GM23248 (cell line): ENCODE data around the gene SEL1L. TPM values are rescaled to one million over a fixed set of nuclear protein-coding genes. Genes with fewer than 3 reads are reported as not detected.
"Not testable (repeated sequence)": the region's sequence is repeated elsewhere in the genome, so short reads cannot be mapped to it uniquely, and the experiment has no call there.

Source experiments
- DNase-seq: peaks from one replicate; pipeline ENCODE4 v3.0.0-alpha.2; 2015
- H2AFZ ChIP-seq: fragments of 200-600 bp; sonication (generic); 2 replicates; pipeline ENCODE4 v1.6.1; 2016; ENCODE audit warnings: antibody characterized with exemption
- H3F3A ChIP-seq: fragments of 200-600 bp; sonication (generic); 2 replicates; pipeline ENCODE4 v1.6.1; 2016; ENCODE audit warnings: mild to moderate bottlenecking, antibody characterized with exemption, mixed run types; ENCODE audit not compliant: insufficient read depth
- H3K27ac ChIP-seq: fragments of 200-600 bp; sonication (generic); 2 replicates; pipeline ENCODE4 v1.5.1; 2016; ENCODE audit warnings: mild to moderate bottlenecking
- H3K27me3 ChIP-seq: fragments of 200-600 bp; sonication (generic); replicated peaks from 2 replicates; pipeline ENCODE4 v1.6.1; 2016; ENCODE audit warnings: mild to moderate bottlenecking; ENCODE audit not compliant: insufficient read depth
- H3K36me3 ChIP-seq: fragments of 200-600 bp; sonication (generic); 2 replicates; pipeline ENCODE4 v1.6.1; 2016; ENCODE audit warnings: low read depth, mild to moderate bottlenecking
- H3K4me1 ChIP-seq: fragments of 200-600 bp; sonication (generic); 2 replicates; pipeline ENCODE4 v1.6.1; 2016; ENCODE audit warnings: mild to moderate bottlenecking; ENCODE audit not compliant: insufficient read depth
- H3K4me2 ChIP-seq: fragments of 200-600 bp; sonication (generic); one replicate; pipeline ENCODE4 v1.6.1; 2016; ENCODE audit warnings: mild to moderate bottlenecking; ENCODE audit not compliant: unreplicated experiment
- H3K4me3 ChIP-seq: fragments of 200-600 bp; sonication (generic); 2 replicates; pipeline ENCODE4 v1.5.1; 2016; ENCODE audit warnings: mild to moderate bottlenecking
- H3K79me2 ChIP-seq: fragments of 200-600 bp; sonication (generic); 2 replicates; pipeline ENCODE4 v1.6.1; 2016; ENCODE audit warnings: mild to moderate bottlenecking; ENCODE audit not compliant: insufficient read depth
- H3K9ac ChIP-seq: fragments of 200-600 bp; sonication (generic); 2 replicates; pipeline ENCODE4 v1.6.1; 2016; ENCODE audit warnings: mild to moderate bottlenecking
- H3K9me2 ChIP-seq: fragments of 200-600 bp; sonication (generic); 2 replicates; pipeline ENCODE4 v1.6.1; 2016; ENCODE audit warnings: mixed run types, mild to moderate bottlenecking, moderate library complexity; ENCODE audit not compliant: insufficient read depth
- H3K9me3 ChIP-seq: fragments of 200-600 bp; sonication (generic); one replicate; pipeline ENCODE4 v1.6.1; 2017; ENCODE audit warnings: low read depth
- H4K20me1 ChIP-seq: fragments of 200-600 bp; sonication (generic); 2 replicates; pipeline ENCODE4 v1.6.0; 2016; ENCODE audit not compliant: insufficient read depth
- EZH2 ChIP-seq: fragments of 200-600 bp; sonication (generic); IDR thresholded peaks from 2 replicates; pipeline ENCODE4 v1.6.1; 2018; ENCODE audit warnings: antibody characterized with exemption, mild to moderate bottlenecking; ENCODE audit not compliant: insufficient read depth, poor library complexity, severe bottlenecking
- EZH2phosphoT487 ChIP-seq: fragments of 200-600 bp; sonication (generic); IDR thresholded peaks from 2 replicates; pipeline ENCODE4 v1.6.1; 2018; ENCODE audit warnings: antibody characterized with exemption, moderate library complexity, mild to moderate bottlenecking, low read depth; ENCODE audit not compliant: insufficient read depth
- WGBS, 2 experiments: methylation state at CpG; one replicate each; pipeline ENCODE4 v1.1.6; 2015 to 2017; ENCODE audit warnings: low lambda C conversion rate in 2 of 2, low coverage in 1 of 2; ENCODE audit errors: missing lambda C conversion rate in 2 of 2; 5-methylcytosine and 5-hydroxymethylcytosine counted together
- in situ Hi-C: fragments of 300-500 bp; cut with MboI; formaldehyde crosslinking; loops from 2 replicates; pipeline ENCODE4 v1.15.0; 2020
- polyA plus RNA-seq: library from polyadenylated mRNA; unstranded; fragments of >200 nt; fragmentation: Nextera tagmentation; extraction: Ambion mirVana; gene quantifications from 2 replicates; pipeline ENCODE4 v1.2.1, GENCODE V29; 2016
- total RNA-seq: library from RNA; depleted of rRNA; stranded (reverse); fragments of >200 nt; shearing (Covaris generic); gene quantifications from 2 replicates; pipeline ENCODE4 v1.2.3, GENCODE V29; 2014

SEL1L gene
- total and polyA plus RNA-seq, 2 experiments from 2014 or later, result 49.4 to 69.2 TPM

DNA sequence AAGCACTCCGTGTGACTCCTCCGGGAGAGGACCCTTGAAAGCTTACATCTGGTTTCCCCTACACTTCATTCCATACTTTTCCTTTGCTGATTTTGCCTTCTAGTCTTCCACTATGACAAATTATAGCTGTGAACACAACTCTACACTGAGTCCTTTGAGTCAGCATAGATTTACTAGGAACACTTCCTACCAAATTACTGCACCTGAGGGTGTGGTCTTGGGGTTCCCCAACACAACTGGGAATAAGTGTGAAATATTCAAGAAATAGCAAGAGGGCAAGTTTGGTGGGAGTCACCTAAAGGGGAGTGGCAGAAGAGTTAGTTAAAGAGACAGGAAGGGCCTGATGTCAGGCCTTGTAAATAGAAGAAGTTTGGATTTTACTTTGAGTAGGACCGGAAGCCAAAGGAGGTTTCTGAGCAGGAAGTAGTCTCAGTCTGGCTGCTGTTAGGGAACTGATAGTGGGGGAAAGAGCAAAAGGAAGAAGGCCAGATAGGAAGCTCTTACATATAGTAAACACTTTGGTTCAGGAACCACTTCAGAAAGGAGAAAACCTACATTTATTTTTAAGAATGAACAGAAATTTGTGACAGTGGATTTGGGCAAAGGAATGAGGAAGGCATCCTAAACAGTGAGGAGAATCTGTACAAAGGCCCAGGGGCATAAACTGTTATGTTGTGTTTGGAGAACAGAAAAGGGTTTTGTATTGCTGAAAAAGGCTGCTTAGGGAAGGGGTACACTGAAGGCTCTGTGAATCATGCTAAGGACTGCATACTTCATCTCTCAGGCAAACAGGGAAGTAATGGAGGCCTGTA is 14.2 kb downstream of the SEL1L start:
- DNase-seq, result no peak
- no peaks in the 10 kb centered on the region for H3K9me2 ChIP-seq
- TF ChIP-seq EZH2phosphoT487, result no peak
- TF ChIP-seq EZH2, result no peak
- peaks cover 18% of the 10 kb centered on the region for H3K4me1 ChIP-seq
- peaks cover 8% of the 10 kb centered on the region for H3K36me3 ChIP-seq
- no peaks in the 10 kb centered on the region for H3K9me3 ChIP-seq
- no peak overlapping the region for H3K9ac ChIP-seq
- no peaks in the 10 kb centered on the region for H4K20me1 ChIP-seq
- no peak overlapping the region for H3K4me2 ChIP-seq
- peaks cover 48% of the 10 kb centered on the region for H3K79me2 ChIP-seq
- no peak overlapping the region for H2AFZ ChIP-seq
- H3K27ac ChIP-seq, result no peak overlapping the region
- 77 to 90% methylated on average over 3 of the region's 3 CpGs for WGBS, 2 experiments
- no peak overlapping the region for H3K4me3 ChIP-seq
- H3F3A ChIP-seq, result peaks cover 19% of the 10 kb centered on the region; the same call in 1 of the 2 replicates
- H3K27me3 ChIP-seq, result no peaks in the 10 kb centered on the region
- in situ Hi-C loops, result no loop called here

DNA sequence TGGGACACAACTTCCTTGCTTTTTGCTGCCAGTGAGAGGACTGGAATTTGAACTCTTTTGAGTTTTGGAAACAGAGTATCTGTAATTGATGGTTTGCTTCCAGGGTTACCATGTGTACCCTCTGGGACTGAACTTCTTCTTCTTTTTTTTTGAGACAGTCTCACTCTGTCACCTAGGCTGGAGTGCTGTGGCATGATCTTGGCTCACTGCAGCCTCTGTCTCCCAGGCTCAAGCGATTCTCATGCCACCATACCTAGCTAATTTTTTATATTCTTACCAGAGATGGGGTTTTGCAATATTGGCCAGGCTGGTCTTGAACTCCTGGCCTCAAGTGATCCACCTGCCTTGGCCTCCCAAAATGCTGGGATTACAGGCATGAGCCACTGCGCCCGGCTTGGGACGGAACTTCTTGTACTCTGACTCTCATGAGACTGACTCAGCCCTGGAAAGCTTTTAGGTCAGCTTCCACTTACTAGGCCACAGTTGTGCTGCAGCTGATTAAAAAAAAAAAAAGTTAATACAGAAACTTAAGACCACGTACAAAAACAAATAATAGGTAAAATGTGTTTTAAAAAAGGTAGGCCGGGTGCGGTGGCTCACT is 15.8 kb downstream of the SEL1L start:
- peaks cover 19% of the 10 kb centered on the region; the same call in 1 of the 2 replicates for H3F3A ChIP-seq
- no peaks in the 10 kb centered on the region for H4K20me1 ChIP-seq
- no peak overlapping the region for H3K4me3 ChIP-seq
- peaks cover 6% of the 10 kb centered on the region for H3K36me3 ChIP-seq
- DNase-seq, result peak; percentile 78
- no peak overlapping the region for H3K9ac ChIP-seq
- TF ChIP-seq EZH2 (no peak), EZH2phosphoT487 (no peak)
- no peaks in the 10 kb centered on the region for H3K9me2 ChIP-seq
- 45 to 52% methylated on average over 7 of the region's 7 CpGs for WGBS, 2 experiments
- H3K9me3 ChIP-seq, result no peaks in the 10 kb centered on the region
- H3K27me3 ChIP-seq, result no peaks in the 10 kb centered on the region
- no peak overlapping the region for H2AFZ ChIP-seq
- peaks cover 18% of the 10 kb centered on the region for H3K4me1 ChIP-seq
- in situ Hi-C loops, result no loop called here
- peak overlapping the region; percentile 41 for H3K27ac ChIP-seq
- peaks cover 33% of the 10 kb centered on the region for H3K79me2 ChIP-seq
- peak overlapping the region; percentile 39 for H3K4me2 ChIP-seq

GRCh38 chr14:81516986-81517797 is 16.5 kb downstream of the SEL1L start:
- in situ Hi-C loops, result no loop called here

DNA sequence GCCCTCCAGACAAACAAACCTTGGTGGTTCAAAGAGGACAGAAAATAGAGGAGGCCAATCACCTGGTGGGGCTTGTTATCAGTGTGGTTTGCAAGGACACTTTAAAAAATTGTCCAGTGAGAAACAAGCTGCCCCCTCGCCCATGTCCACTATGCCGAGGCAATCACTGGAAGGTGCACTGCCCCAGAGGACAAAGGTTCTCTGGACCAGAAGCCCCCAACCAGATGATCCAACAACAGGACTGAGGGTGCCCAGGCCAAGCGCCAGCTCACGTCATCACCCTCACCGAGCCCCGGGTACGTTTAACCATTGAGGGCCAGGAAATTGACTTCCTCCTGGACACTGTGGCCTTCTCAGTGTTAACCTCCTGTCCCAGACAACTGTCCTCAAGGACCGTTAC is 17.7 kb downstream of the SEL1L start:
- DNase-seq, H3K4me2 ChIP-seq, H3K4me3 ChIP-seq, H4K20me1 ChIP-seq, in situ Hi-C loops, H3K9ac ChIP-seq, H3K27ac ChIP-seq, H3K9me3 ChIP-seq, H3K27me3 ChIP-seq, H3K9me2 ChIP-seq, H3K36me3 ChIP-seq, H2AFZ ChIP-seq: not testable (repeated sequence)
- H3K79me2 ChIP-seq, result peaks cover 33% of the 10 kb centered on the region
- 84 to 87% methylated on average over 8 of the region's 8 CpGs for WGBS, 2 experiments
- H3K4me1 ChIP-seq, result peaks cover 18% of the 10 kb centered on the region
- peaks cover 14% of the 10 kb centered on the region; the same call in 1 of the 2 replicates for H3F3A ChIP-seq

More at GRCh38 chr14:81516986-81517797, 16.5 kb downstream of the SEL1L start:
- no peak for TF ChIP-seq EZH2
- no peaks in the 10 kb centered on the region for H3K9me3 ChIP-seq
- 0 out of 2 replicates have a peak overlapping the region, but pooled peaks have one; percentile 5 for H3K9ac ChIP-seq
- H3K27me3 ChIP-seq, result no peaks in the 10 kb centered on the region
- no peaks in the 10 kb centered on the region for H4K20me1 ChIP-seq
- no peaks in the 10 kb centered on the region for H3K9me2 ChIP-seq
- peaks cover 3% of the 10 kb centered on the region; the same call in 1 of the 2 replicates for H3K36me3 ChIP-seq
- no peak overlapping the region for H2AFZ ChIP-seq
- peaks cover 18% of the 10 kb centered on the region for H3K4me1 ChIP-seq
- H3K79me2 ChIP-seq, result peaks cover 26% of the 10 kb centered on the region
- peak; percentile 63 for DNase-seq
- peaks cover 19% of the 10 kb centered on the region; the same call in 1 of the 2 replicates for H3F3A ChIP-seq
- H3K4me2 ChIP-seq, result peak overlapping the region; percentile 39
- 0 out of 2 replicates have a peak overlapping the region, but pooled peaks have one; percentile 8 for H3K4me3 ChIP-seq
- 21 to 22% methylated on average over 2 of the region's 2 CpGs for WGBS, 2 experiments
- H3K27ac ChIP-seq, result peak overlapping the region; percentile 41

GRCh38 chr14:81512826-81513225 is 20.8 kb downstream of the SEL1L start:
- H3K9me3 ChIP-seq, H3K27me3 ChIP-seq, H3K9me2 ChIP-seq, H2AFZ ChIP-seq, H4K20me1 ChIP-seq, H3K9ac ChIP-seq, H3K36me3 ChIP-seq, H3K4me3 ChIP-seq, in situ Hi-C loops, H3K4me2 ChIP-seq, H3K27ac ChIP-seq, DNase-seq: not testable (repeated sequence)
- peaks cover 55% of the 10 kb centered on the region for H3K79me2 ChIP-seq
- H3K4me1 ChIP-seq, result peaks cover 20% of the 10 kb centered on the region
- 99 to 100% methylated on average over 6 of the region's 6 CpGs for WGBS, 2 experiments
- peaks cover 13% of the 10 kb centered on the region; the same call in 1 of the 2 replicates for H3F3A ChIP-seq
